ENCODE measurements around the gene PITPNM3.

The PITPNM3 gene

GRCh38 chr17:6456321-6456720, 100.0 kb downstream of the PITPNM3 start:
- no peak for TF ChIP-seq CTCF (IDR thresholded peaks at IDR 0.05; ENCODE audit: low read depth, low read length, missing control alignments)
- in situ Hi-C loops (cut with HindIII; ENCODE audit: low sequenced_read_pairs): no loop called here
- no peak for DNase-seq (ENCODE audit: low read depth)
- no peak overlapping the region for H3K4me3 ChIP-seq (ENCODE audit: low read depth, low read length)

GRCh38 chr17:6455321-6455705, 101.0 kb downstream of the PITPNM3 start:
- no peak for DNase-seq (ENCODE audit: low read depth)
- peak overlapping the region; percentile 23 for H3K4me3 ChIP-seq (ENCODE audit: low read depth, low read length)
- in situ Hi-C loops (cut with HindIII; ENCODE audit: low sequenced_read_pairs): no loop called here

DNA sequence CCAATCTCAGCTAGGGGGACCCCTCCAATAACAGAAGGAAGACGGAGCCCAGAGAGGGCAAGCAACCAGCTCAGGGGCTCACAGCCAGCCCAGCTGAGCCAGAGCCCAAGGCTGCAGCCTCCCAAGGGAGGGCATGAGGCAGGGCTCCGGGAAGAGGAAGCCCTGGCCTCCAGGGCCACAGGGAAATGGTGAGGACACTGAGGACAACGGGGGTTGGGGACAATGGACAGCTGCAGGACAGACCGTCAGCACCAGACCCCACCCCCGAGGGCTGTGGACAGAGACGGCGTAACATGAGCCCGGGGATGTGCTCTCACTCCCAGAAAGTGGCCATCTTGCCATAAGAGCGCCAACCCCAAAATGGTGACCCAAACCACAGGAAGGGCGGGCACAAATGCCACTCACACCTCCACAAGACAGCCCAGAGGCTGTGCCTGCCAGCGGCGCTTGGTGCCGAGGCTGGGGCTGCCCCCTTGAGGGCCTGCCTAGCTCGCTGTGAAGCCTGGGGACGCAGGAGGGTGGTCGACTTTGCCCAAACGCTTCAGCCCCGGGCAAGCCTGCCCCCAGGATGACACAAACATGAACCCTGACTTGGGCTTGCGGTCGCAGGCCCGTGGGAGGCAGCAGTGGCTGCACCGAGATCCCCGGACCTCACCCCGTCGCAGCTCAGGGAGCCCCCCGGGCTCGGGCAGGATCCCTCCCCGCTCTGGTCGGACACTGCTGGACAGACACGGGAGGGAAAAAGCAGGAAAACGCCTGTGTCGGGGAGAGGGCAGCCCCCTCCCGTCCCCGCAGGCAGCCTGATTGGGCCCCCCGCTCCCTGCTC, 101.6 kb downstream of the PITPNM3 start:
- no peak for DNase-seq (ENCODE audit: low read depth)
- no peak for TF ChIP-seq CTCF (IDR thresholded peaks at IDR 0.05; ENCODE audit: low read depth, low read length, missing control alignments)
- H3K4me3 ChIP-seq (ENCODE audit: low read depth, low read length): peak overlapping the region; percentile 23
- in situ Hi-C loops (cut with HindIII; ENCODE audit: low sequenced_read_pairs): no loop called here

More at GRCh38 chr17:6455321-6455705, 101.0 kb downstream of the PITPNM3 start:
- no peak for TF ChIP-seq CTCF (IDR thresholded peaks at IDR 0.05; ENCODE audit: low read depth, low read length, missing control alignments)

GRCh38 chr17:6453279-6454024, 102.9 kb downstream of the PITPNM3 start:
- no peak overlapping the region for H3K4me3 ChIP-seq (ENCODE audit: low read depth, low read length)
- in situ Hi-C loops (cut with HindIII; ENCODE audit: low sequenced_read_pairs): no loop called here
- no peak for DNase-seq (ENCODE audit: low read depth)
- TF ChIP-seq CTCF (IDR thresholded peaks at IDR 0.05; ENCODE audit: low read depth, low read length, missing control alignments): no peak

- no peak for TF ChIP-seq CTCF (IDR thresholded peaks at IDR 0.05; ENCODE audit: low read depth, low read length, missing control alignments)
- H3K4me3 ChIP-seq (ENCODE audit: low read depth, low read length): no peak overlapping the region
- in situ Hi-C loops (cut with HindIII; ENCODE audit: low sequenced_read_pairs): no loop called here
- no peak for DNase-seq (ENCODE audit: low read depth)
Observed at GRCh38 chr17:6452471-6453266, 103.7 kb downstream of the PITPNM3 start.
